H1 (cell line): Measurements from ENCODE around the gene ZMYND12. TPM values are rescaled to one million over a fixed set of nuclear protein-coding genes. Genes with fewer than 3 reads are reported as not detected.

ENCODE experiments used
- CTCF ChIA-PET: fragments of 300-600 bp; sonication (Branson Sonifier 250); formaldehyde crosslinking; loops from one replicate; lab custom pipeline; 2021; ENCODE audit not compliant: partially characterized antibody; lab: Charles Lee
- POLR2A ChIA-PET: fragments of 300-600 bp; sonication (Branson Sonifier 250); formaldehyde crosslinking; loops from one replicate; lab custom pipeline; 2021; ENCODE audit warnings: inconsistent platforms; ENCODE audit not compliant: partially characterized antibody; lab: Charles Lee
- DNase-seq, 2 experiments: peaks; one replicate each; pipeline versions ENCODE4 v3.0.0 to v3.0.0-alpha.2; 2010 to 2022; ENCODE audit warnings: low spot score in 2 of 2, low read depth in 1 of 2, mixed read lengths in 1 of 2
- FAIRE-seq: peaks from 2 replicates; lab custom pipeline; 2011; peaks lifted over from hg19 to GRCh38; lab: Jason Lieb, UNC
- H2AFZ ChIP-seq: 2 replicates; pipeline ENCODE4 v1.8.1; 2012; ENCODE audit warnings: low read length, inconsistent platforms
- H2AK5ac ChIP-seq: 2 replicates; pipeline ENCODE4 v1.6.1; 2013; ENCODE audit warnings: low read depth, low read length
- H2BK120ac ChIP-seq: replicated peaks from 2 replicates; pipeline ENCODE3; 2013; ENCODE audit warnings: low read depth, low read length, inconsistent platforms
- H2BK12ac ChIP-seq: 2 replicates; pipeline ENCODE4 v1.6.1; 2013; ENCODE audit warnings: low read depth, low read length
- H2BK15ac ChIP-seq: 2 replicates; pipeline ENCODE4 v1.6.1; 2013; ENCODE audit warnings: low read length
- H2BK20ac ChIP-seq: 2 replicates; pipeline ENCODE4 v1.6.1; 2013; ENCODE audit warnings: low read length
- H2BK5ac ChIP-seq: 2 replicates; pipeline ENCODE4 v1.6.1; 2013; ENCODE audit warnings: low read depth, low read length
- H3K14ac ChIP-seq: 2 replicates; pipeline ENCODE4 v1.6.1; 2013; ENCODE audit warnings: inconsistent platforms; ENCODE audit not compliant: insufficient read length
- H3K18ac ChIP-seq: 2 replicates; pipeline ENCODE4 v1.6.1; 2013; ENCODE audit warnings: low read length; ENCODE audit errors: extremely low read depth
- H3K23ac ChIP-seq: 2 replicates; pipeline ENCODE4 v1.6.1; 2013; ENCODE audit warnings: inconsistent platforms; ENCODE audit not compliant: insufficient read length
- H3K23me2 ChIP-seq: 2 replicates; pipeline ENCODE4 v1.6.1; 2013; ENCODE audit warnings: low read depth, low read length
- H3K27ac ChIP-seq: 2 replicates; pipeline ENCODE4 v1.6.1; 2011; ENCODE audit warnings: low read depth, low read length, inconsistent platforms
- H3K27me3 ChIP-seq, 4 experiments: replicated peaks in 1 of 4; 1 replicate in 1 of 4; 2 replicates in 3 of 4; pipeline versions ENCODE4 v1.6.1 to v1.8.1; 2011 to 2013; ENCODE audit warnings: low read length in 3 of 4, mild to moderate bottlenecking in 3 of 4, inconsistent platforms in 2 of 4, mixed read lengths in 2 of 4, moderate library complexity in 1 of 4; ENCODE audit not compliant: control insufficient read depth in 3 of 4, insufficient read depth in 3 of 4; ENCODE audit errors: extremely low read depth in 1 of 4
- H3K36me3 ChIP-seq, 4 experiments: 2 replicates each; pipeline versions ENCODE4 v1.6.1 to v1.8.1; 2011 to 2013; ENCODE audit warnings: mild to moderate bottlenecking in 4 of 4, low read length in 3 of 4, moderate library complexity in 2 of 4, control low read depth in 1 of 4, inconsistent platforms in 1 of 4; ENCODE audit not compliant: insufficient read depth in 4 of 4, control insufficient read depth in 2 of 4
- H3K4ac ChIP-seq: replicated peaks from 2 replicates; pipeline ENCODE3; 2013; ENCODE audit warnings: low read length, low read depth, mixed read lengths, inconsistent platforms; ENCODE audit not compliant: insufficient read length
- H3K4me1 ChIP-seq, 4 experiments: replicated peaks in 1 of 4; 1 replicate in 1 of 4; 2 replicates in 3 of 4; pipeline versions ENCODE4 v1.6.1 to v1.8.1; 2011 to 2013; ENCODE audit warnings: low read length in 3 of 4, inconsistent platforms in 2 of 4, mixed read lengths in 1 of 4; ENCODE audit not compliant: insufficient read depth in 4 of 4, control insufficient read depth in 3 of 4
- H3K4me2 ChIP-seq, 2 experiments: 2 replicates each; pipeline versions ENCODE4 v1.6.1 to v1.8.1; 2011 to 2013; ENCODE audit warnings: low read depth in 2 of 2, low read length in 2 of 2, control low read depth in 1 of 2, inconsistent platforms in 1 of 2, mild to moderate bottlenecking in 1 of 2; ENCODE audit not compliant: insufficient read depth in 1 of 2
- H3K4me3 ChIP-seq, 4 experiments: fragments of 200-600, 300-600 bp in 1 of 4; sonication (generic), shearing (Covaris generic), sonication (Bioruptor Twin) in 1 of 4; 2 replicates each; pipeline versions ENCODE4 v1.5.1 to v1.8.1; 2011 to 2016; ENCODE audit warnings: low read length in 4 of 4, low read depth in 3 of 4, control low read depth in 2 of 4, inconsistent platforms in 2 of 4, mild to moderate bottlenecking in 2 of 4, mixed read lengths in 1 of 4, moderate library complexity in 1 of 4; ENCODE audit not compliant: insufficient read depth in 2 of 4; ENCODE audit errors: extremely low read depth in 1 of 4
- H3K56ac ChIP-seq: replicated peaks from 2 replicates; pipeline ENCODE3; 2013; ENCODE audit warnings: low read depth, mild to moderate bottlenecking, mixed read lengths, low read length, inconsistent platforms; ENCODE audit not compliant: insufficient read length
- H3K79me1 ChIP-seq: 2 replicates; pipeline ENCODE4 v1.6.1; 2013; ENCODE audit warnings: low read depth, low read length, control low read depth
- H3K79me2 ChIP-seq, 2 experiments: 2 replicates each; pipeline versions ENCODE4 v1.6.1 to v1.8.1; 2012 to 2013; ENCODE audit warnings: low read length in 2 of 2, mild to moderate bottlenecking in 2 of 2, inconsistent platforms in 1 of 2; ENCODE audit not compliant: insufficient read depth in 2 of 2, control insufficient read depth in 1 of 2
- H3K9ac ChIP-seq, 4 experiments: replicated peaks in 1 of 4; 1 replicate in 1 of 4; 2 replicates in 3 of 4; pipeline versions ENCODE4 v1.6.1 to v1.8.1; 2011 to 2013; ENCODE audit warnings: low read depth in 3 of 4, low read length in 3 of 4, control low read depth in 2 of 4, mild to moderate bottlenecking in 2 of 4, moderate library complexity in 2 of 4, inconsistent platforms in 1 of 4; ENCODE audit errors: extremely low read depth in 1 of 4
- H3K9me3 ChIP-seq, 2 experiments: 2 replicates each; pipeline versions ENCODE4 v1.6.1 to v1.8.1; 2012 to 2013; ENCODE audit warnings: mild to moderate bottlenecking in 2 of 2, moderate library complexity in 2 of 2, control low read depth in 1 of 2, inconsistent platforms in 1 of 2, low read depth in 1 of 2, low read length in 1 of 2, mixed read lengths in 1 of 2; ENCODE audit not compliant: insufficient read depth in 2 of 2
- H4K20me1 ChIP-seq, 2 experiments: replicated peaks in 1 of 2; 2 replicates each; pipeline versions ENCODE3 to v1.8.1; 2011 to 2013; ENCODE audit warnings: inconsistent platforms in 2 of 2, low read length in 2 of 2, mild to moderate bottlenecking in 1 of 2; ENCODE audit not compliant: insufficient read depth in 2 of 2, control insufficient read depth in 1 of 2
- H4K5ac ChIP-seq: 2 replicates; pipeline ENCODE4 v1.6.1; 2013; ENCODE audit warnings: low read length, low read depth, mixed read lengths, inconsistent platforms; ENCODE audit not compliant: insufficient read length
- H4K8ac ChIP-seq: 2 replicates; pipeline ENCODE4 v1.8.0; 2013; ENCODE audit warnings: mild to moderate bottlenecking, moderate library complexity, low read length, inconsistent platforms; ENCODE audit not compliant: insufficient read depth; ENCODE audit errors: extremely low read depth
- H4K91ac ChIP-seq: replicated peaks from 2 replicates; pipeline ENCODE3; 2013; ENCODE audit warnings: low read length, mixed read lengths, inconsistent platforms; ENCODE audit not compliant: insufficient read length
- EP300 ChIP-seq, 2 experiments: IDR thresholded peaks; 1 replicate in 1 of 2; 2 replicates in 1 of 2; pipeline ENCODE4 v1.6.1; 2011 to 2012; ENCODE audit warnings: low read depth in 2 of 2, low read length in 2 of 2, mild to moderate bottlenecking in 2 of 2, borderline replicate concordance in 1 of 2, inconsistent platforms in 1 of 2, moderate library complexity in 1 of 2
- POLR2A ChIP-seq, 2 experiments: IDR thresholded peaks; 1 replicate in 1 of 2; 2 replicates in 1 of 2; pipeline ENCODE4 v1.6.1; 2011; ENCODE audit warnings: low read depth in 2 of 2, low read length in 2 of 2, mild to moderate bottlenecking in 2 of 2; ENCODE audit errors: control extremely low read depth in 1 of 2
- WGBS, 2 experiments: shearing (Covaris generic) in 1 of 2; methylation state at CpG; one replicate each; pipeline versions ENCODE4 v1.1.6 to v1.1.7; 2013 to 2015; ENCODE audit warnings: low lambda C conversion rate in 2 of 2, mixed read lengths in 2 of 2, inconsistent platforms in 1 of 2, low coverage in 1 of 2, missing lambda C conversion rate in 1 of 2; ENCODE audit not compliant: insufficient replicate concordance in 2 of 2, insufficient coverage in 1 of 2, insufficient read length in 1 of 2; ENCODE audit errors: extremely low coverage in 1 of 2, missing lambda C conversion rate in 1 of 2; 5-methylcytosine and 5-hydroxymethylcytosine counted together
- polyA plus RNA-seq, 7 experiments: library from polyadenylated mRNA; depleted of rRNA in 3 of 7; stranded (reverse) in 5 of 7; unstranded in 2 of 7; fragments of >200 nt in 5 of 7; fragments of 200-250 nt in 2 of 7; gene quantifications; 1 replicate in 5 of 7; 2 replicates in 1 of 7; 4 replicates in 1 of 7; pipeline versions ENCODE4 v1.2.1 to v1.2.3, GENCODE V29; 2011 to 2013; ENCODE audit warnings: missing spikeins in 2 of 7, mixed read lengths in 2 of 7
- total RNA-seq: library from RNA; stranded (reverse); fragmentation: NEBNext Ultra II Directional; extraction: Animal tissue kit (Norgen Biotek cat#: 25700); gene quantifications from 2 replicates; pipeline ENCODE4 v1.2.1, GENCODE V29; 2021

Gene ZMYND12
- total and polyA plus RNA-seq, 2 of the 8 experiments (the other 6 are each of a cell fraction or from before 2014, with no cell fraction given) = 0.62 TPM; not detected in 1

DNA sequence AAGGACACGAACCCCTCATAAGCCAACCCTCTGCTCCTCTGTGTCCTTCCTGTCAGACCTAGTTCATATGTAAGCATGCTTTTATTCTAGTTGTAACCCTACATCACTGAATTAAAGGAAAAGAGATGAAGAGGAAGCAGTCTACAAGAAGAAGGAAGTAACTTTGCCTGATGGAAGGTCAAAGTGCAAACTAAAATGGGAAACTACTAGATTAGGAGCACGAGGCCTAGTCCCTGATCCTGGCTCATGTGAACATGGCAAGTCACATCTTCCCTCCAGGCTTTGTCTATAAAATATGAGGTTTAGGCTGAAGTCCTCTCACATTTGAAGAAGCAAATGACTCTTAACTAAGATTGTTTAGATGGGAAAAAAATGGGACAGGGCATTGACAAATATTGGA lies 13.2 kb downstream of the ZMYND12 start:
- no peak for TF ChIP-seq POLR2A (IDR thresholded peaks at IDR 0.05; ENCODE audit: control extremely low read depth in 1 of 2, low read depth in 2 of 2, low read length in 2 of 2)
- no peak for TF ChIP-seq EP300 (IDR thresholded peaks at IDR 0.05; ENCODE audit: borderline replicate concordance in 1 of 2, low read depth in 2 of 2, low read length in 2 of 2)
- POLR2A ChIA-PET = no interaction called here
- no peaks in the 10 kb centered on the region for H4K20me1 ChIP-seq

More for the DNA sequence above, 13.2 kb downstream of the ZMYND12 start:
- H2AK5ac ChIP-seq = no peak overlapping the region
- no peak overlapping the region for H3K4ac ChIP-seq
- H2BK20ac ChIP-seq = no peak overlapping the region
- H3K4me1 ChIP-seq = no peaks in the 10 kb centered on the region
- H2AFZ ChIP-seq = no peak overlapping the region
- no peaks in the 10 kb centered on the region for H3K9me3 ChIP-seq
- H4K5ac ChIP-seq = no peak overlapping the region
- FAIRE-seq = no peak
- no peaks in the 10 kb centered on the region for H3K79me2 ChIP-seq
- no peak overlapping the region for H2BK15ac ChIP-seq
- 75% methylated on average over 2 of the region's 2 CpGs; no CpG with 5 or more reads in 1 of the 2 experiments for WGBS, 2 experiments
- no peak overlapping the region for H4K91ac ChIP-seq
- CTCF ChIA-PET = interaction anchor here (0.9 kb wide), 1 partner anchor 130 kb away, joined by 4 read pairs; no protein-coding TSS in a partner anchor
- H2BK12ac ChIP-seq = no peak overlapping the region
- H3K14ac ChIP-seq = no peak overlapping the region
- no peak overlapping the region for H2BK120ac ChIP-seq
- no peak for DNase-seq
- no peak overlapping the region for H3K18ac ChIP-seq
- no peak overlapping the region for H2BK5ac ChIP-seq
- no peaks in the 10 kb centered on the region for H3K23me2 ChIP-seq
- no peaks in the 10 kb centered on the region for H3K79me1 ChIP-seq
- H3K9ac ChIP-seq = no peak overlapping the region
- H3K27me3 ChIP-seq = no peaks in the 10 kb centered on the region
- H3K36me3 ChIP-seq = no peaks in the 10 kb centered on the region
- no peak overlapping the region for H4K8ac ChIP-seq
- H3K56ac ChIP-seq = no peak overlapping the region
- no peak overlapping the region for H3K23ac ChIP-seq
- no peak overlapping the region for H3K4me3 ChIP-seq
- H3K4me2 ChIP-seq = no peak overlapping the region
- H3K27ac ChIP-seq = no peak overlapping the region
